DOHH2 (cell line): ENCODE data around the gene WWP2.
"Not testable (repeated sequence)": the region's sequence is repeated elsewhere in the genome, so short reads cannot be mapped to it uniquely, and the experiment has no call there.

ENCODE experiments used
- H3F3A ChIP-seq: fragments of 200-600 bp; sonication (generic), shearing (Covaris generic); 2 replicates; pipeline ENCODE4 v1.6.0; 2016; ENCODE audit warnings: antibody characterized with exemption, mild to moderate bottlenecking; ENCODE audit not compliant: control insufficient read depth, insufficient read depth
- H3K27ac ChIP-seq: fragments of 200-600 bp; sonication (generic); 2 replicates; pipeline ENCODE4 v1.5.1; 2014; ENCODE audit warnings: low read depth, mild to moderate bottlenecking, low read length, moderate library complexity
- H3K27me3 ChIP-seq: fragments of 200-600 bp; sonication (generic); 2 replicates; pipeline ENCODE4 v1.6.1; 2014; ENCODE audit warnings: mild to moderate bottlenecking, low read length, mixed read lengths; ENCODE audit not compliant: control insufficient read depth
- H3K36me3 ChIP-seq: fragments of 200-600 bp; sonication (generic); 2 replicates; pipeline ENCODE4 v1.6.1; 2014; ENCODE audit warnings: mild to moderate bottlenecking, low read length, moderate library complexity, mixed read lengths; ENCODE audit not compliant: control insufficient read depth
- H3K4me1 ChIP-seq: fragments of 200-600 bp; sonication (generic); 2 replicates; pipeline ENCODE4 v1.6.1; 2014; ENCODE audit warnings: mild to moderate bottlenecking, low read length, mixed read lengths; ENCODE audit not compliant: control insufficient read depth
- H3K4me2 ChIP-seq: fragments of 200-600 bp; sonication (generic); 2 replicates; pipeline ENCODE4 v1.6.0; 2014; ENCODE audit warnings: mild to moderate bottlenecking, low read length, moderate library complexity
- H3K4me3 ChIP-seq: fragments of 200-600 bp; sonication (generic); 2 replicates; pipeline ENCODE4 v1.5.1; 2014; ENCODE audit warnings: mild to moderate bottlenecking, low read length, mixed read lengths
- H3K79me2 ChIP-seq: fragments of 200-600 bp; sonication (generic); 2 replicates; pipeline ENCODE4 v1.6.1; 2014; ENCODE audit warnings: mild to moderate bottlenecking, low read length, mixed read lengths; ENCODE audit not compliant: control insufficient read depth
- H3K9me2 ChIP-seq: fragments of 200-600 bp; sonication (generic); replicated peaks from 2 replicates; pipeline ENCODE4 v1.6.1; 2014; ENCODE audit warnings: mild to moderate bottlenecking, low read length, mixed read lengths; ENCODE audit not compliant: control insufficient read depth
- H3K9me3 ChIP-seq: fragments of 200-600 bp; sonication (generic); 2 replicates; pipeline ENCODE4 v1.6.1; 2014; ENCODE audit warnings: antibody characterized with exemption, low read length, mixed read lengths; ENCODE audit not compliant: control insufficient read depth, insufficient read depth
- H4K20me1 ChIP-seq: fragments of 200-600 bp; sonication (generic); 2 replicates; pipeline ENCODE4 v1.6.0; 2014; ENCODE audit warnings: low read depth, mild to moderate bottlenecking, antibody characterized with exemption, low read length, moderate library complexity; ENCODE audit not compliant: control insufficient read depth, insufficient read depth
- CTCF ChIP-seq: fragments of 200-600 bp; sonication (generic); IDR thresholded peaks from one replicate; pipeline ENCODE4 v1.5.1; 2014; ENCODE audit warnings: antibody characterized with exemption, mild to moderate bottlenecking, low read depth, low read length; ENCODE audit not compliant: poor library complexity, severe bottlenecking
- EZH2phosphoT487 ChIP-seq: fragments of 200-600 bp; sonication (generic); IDR thresholded peaks from 2 replicates; pipeline ENCODE4 v1.6.1; 2017; ENCODE audit warnings: borderline replicate concordance, mild to moderate bottlenecking, antibody characterized with exemption, low read length, moderate library complexity, mixed read lengths

WWP2 gene

GRCh38 chr16:69853481-69853880, 91.3 kb downstream of the WWP2 start:
- Histone ChIP-seq H4K20me1 (no peaks in the 10 kb centered on the region), H3K79me2 (no peaks in the 10 kb centered on the region), H3K36me3 (peaks cover 2% of the 10 kb centered on the region), H3K4me1 (no peaks in the 10 kb centered on the region), H3K9me3 (no peaks in the 10 kb centered on the region), H3K9me2 (no peaks in the 10 kb centered on the region), H3K4me3 (no peak overlapping the region), H3K27ac (no peak overlapping the region), H3K4me2 (no peak overlapping the region), H3K27me3 (no peaks in the 10 kb centered on the region), H3F3A (no peaks in the 10 kb centered on the region)
- TF ChIP-seq CTCF (no peak), EZH2phosphoT487 (no peak)

- not testable (repeated sequence) for H3F3A ChIP-seq, H3K4me2 ChIP-seq, H4K20me1 ChIP-seq, H3K9me2 ChIP-seq, H3K27me3 ChIP-seq, H3K4me3 ChIP-seq, H3K4me1 ChIP-seq, H3K36me3 ChIP-seq, H3K27ac ChIP-seq, H3K79me2 ChIP-seq, H3K9me3 ChIP-seq
These were observed 92.6 kb downstream of the WWP2 start for GRCh38 chr16:69854776-69855175.

GRCh38 chr16:69855592-69855991, 93.5 kb downstream of the WWP2 start:
- H3K4me2 ChIP-seq, result no peak overlapping the region
- H4K20me1 ChIP-seq, result no peaks in the 10 kb centered on the region
- no peak overlapping the region for H3K27ac ChIP-seq
- no peaks in the 10 kb centered on the region for H3K79me2 ChIP-seq
- H3K4me1 ChIP-seq, result no peaks in the 10 kb centered on the region
- no peaks in the 10 kb centered on the region for H3K9me2 ChIP-seq
- H3K27me3 ChIP-seq, result no peaks in the 10 kb centered on the region
- TF ChIP-seq EZH2phosphoT487, result no peak
- no peak for TF ChIP-seq CTCF
- H3K36me3 ChIP-seq, result peaks cover 9% of the 10 kb centered on the region
- no peaks in the 10 kb centered on the region for H3F3A ChIP-seq
- H3K9me3 ChIP-seq, result no peaks in the 10 kb centered on the region
- no peak overlapping the region for H3K4me3 ChIP-seq

GRCh38 chr16:69858191-69859104, 96.3 kb downstream of the WWP2 start:
- peaks cover 9% of the 10 kb centered on the region for H3K36me3 ChIP-seq
- H3K4me3 ChIP-seq, result no peak overlapping the region
- no peaks in the 10 kb centered on the region for H3K27me3 ChIP-seq
- no peak overlapping the region for H3K4me2 ChIP-seq
- TF ChIP-seq CTCF (no peak), EZH2phosphoT487 (no peak)
- no peaks in the 10 kb centered on the region for H3K4me1 ChIP-seq
- H3K9me2 ChIP-seq, result no peaks in the 10 kb centered on the region
- H3K9me3 ChIP-seq, result no peaks in the 10 kb centered on the region
- no peaks in the 10 kb centered on the region for H3F3A ChIP-seq
- no peak overlapping the region for H3K27ac ChIP-seq
- no peaks in the 10 kb centered on the region for H3K79me2 ChIP-seq
- no peaks in the 10 kb centered on the region for H4K20me1 ChIP-seq
